Activated CD8-positive, alpha-beta T cell treated with anti-CD3 and anti-CD28 coated beads, Interleukin-2, amount 10 ng/mL, durations not matched to agents 7 days and 5 days (primary cell): ENCODE measurements around the gene CEBPG. TPM values are rescaled to one million over a fixed set of nuclear protein-coding genes. Genes with fewer than 3 reads are reported as not detected.

ENCODE experiments used
- ATAC-seq: fragments of 150-1000 bp; cut with Tn5 transposase; one replicate; pipeline ENCODE4 v1.10.0; 2021; ENCODE audit warnings: moderate library complexity
- CTCF ChIA-PET: fragments of 350-600 bp; sonication (Branson Sonifier 250); formaldehyde crosslinking; loops from one replicate; lab custom pipeline; 2021; ENCODE audit warnings: antibody characterized with exemption; lab: Charles Lee
- POLR2A ChIA-PET: fragments of 350-600 bp; sonication (Branson Sonifier 250); formaldehyde crosslinking; loops from one replicate; lab custom pipeline; 2021; ENCODE audit warnings: antibody characterized with exemption; lab: Charles Lee
- DNase-seq: peaks from one replicate; pipeline ENCODE4 v3.0.0-alpha.2; 2020
- H3K27ac Mint-ChIP-seq: one replicate; pipeline ENCODE4 v1.8.0; 2021; ENCODE audit warnings: mild to moderate bottlenecking, mixed read lengths
- H3K27me3 Mint-ChIP-seq: one replicate; pipeline ENCODE4 v1.8.0; 2021; ENCODE audit warnings: low read depth, mixed read lengths
- H3K36me3 Mint-ChIP-seq: one replicate; pipeline ENCODE4 v1.8.0; 2021; ENCODE audit warnings: low read depth, mixed read lengths
- H3K4me1 Mint-ChIP-seq: one replicate; pipeline ENCODE4 v1.8.0; 2021; ENCODE audit warnings: low read depth, mixed read lengths
- H3K4me3 Mint-ChIP-seq: one replicate; pipeline ENCODE4 v1.8.0; 2021; ENCODE audit warnings: mild to moderate bottlenecking, mixed read lengths
- H3K9me3 Mint-ChIP-seq: one replicate; pipeline ENCODE4 v1.8.0; 2022; ENCODE audit warnings: mixed read lengths; ENCODE audit not compliant: insufficient read depth
- total RNA-seq, 2 experiments: library from RNA; stranded (reverse); gene quantifications; one replicate each; pipeline ENCODE4 v1.2.3, GENCODE V29; 2021

The CEBPG gene
- total RNA-seq, 2 experiments from 2014 or later: 19.6 to 20.6 TPM

GRCh38 chr19:33357556-33357955 lies 16.0 kb upstream of the CEBPG start:
- no peak overlapping the region for H3K4me3 Mint-ChIP-seq
- peaks cover 6% of the 10 kb centered on the region for H3K9me3 Mint-ChIP-seq
- ChIA-PET POLR2A (no interaction called here), CTCF (no interaction called here)
- DNase-seq: no peak
- peaks cover 15% of the 10 kb centered on the region for H3K27me3 Mint-ChIP-seq
- H3K36me3 Mint-ChIP-seq: no peaks in the 10 kb centered on the region
- ATAC-seq: no peak
- H3K4me1 Mint-ChIP-seq: no peaks in the 10 kb centered on the region
- H3K27ac Mint-ChIP-seq: no peak overlapping the region

- Mint-ChIP-seq H3K27ac (no peak overlapping the region), H3K27me3 (peaks cover 15% of the 10 kb centered on the region), H3K36me3 (no peaks in the 10 kb centered on the region), H3K4me1 (no peaks in the 10 kb centered on the region), H3K4me3 (no peak overlapping the region), H3K9me3 (peaks cover 6% of the 10 kb centered on the region)
- ATAC-seq: no peak
- ChIA-PET POLR2A (no interaction called here), CTCF (no interaction called here)
- DNase-seq: no peak
These were observed 15.1 kb upstream of the CEBPG start for GRCh38 chr19:33358408-33358807.

- ChIA-PET POLR2A (no interaction called here), CTCF (interaction anchor here (1.1 kb wide), 1 partner anchor 14 kb away, joined by 3 read pairs; the partner anchor contains the start of gene CEBPG)
These were observed 13.9 kb upstream of the CEBPG start for GRCh38 chr19:33359581-33359980.

GRCh38 chr19:33362508-33363228 lies 10.8 kb upstream of the CEBPG start:
- Mint-ChIP-seq H3K4me3 (no peak overlapping the region), H3K4me1 (no peaks in the 10 kb centered on the region), H3K27me3 (peaks cover 13% of the 10 kb centered on the region), H3K9me3 (no peaks in the 10 kb centered on the region), H3K27ac (no peak overlapping the region), H3K36me3 (no peaks in the 10 kb centered on the region)
- no peak for DNase-seq
- CTCF ChIA-PET: no interaction called here
- POLR2A ChIA-PET: no interaction called here
- no peak for ATAC-seq

More at GRCh38 chr19:33359581-33359980, 13.9 kb upstream of the CEBPG start:
- DNase-seq (no peak), ATAC-seq (no peak)
- peaks cover 6% of the 10 kb centered on the region for H3K9me3 Mint-ChIP-seq
- H3K27ac Mint-ChIP-seq: no peak overlapping the region
- H3K27me3 Mint-ChIP-seq: peaks cover 13% of the 10 kb centered on the region
- H3K36me3 Mint-ChIP-seq: no peaks in the 10 kb centered on the region
- no peaks in the 10 kb centered on the region for H3K4me1 Mint-ChIP-seq
- no peak overlapping the region for H3K4me3 Mint-ChIP-seq

- DNase-seq (no peak), ATAC-seq (no peak)
- H3K27me3 Mint-ChIP-seq: peaks cover 18% of the 10 kb centered on the region
- no peaks in the 10 kb centered on the region for H3K36me3 Mint-ChIP-seq
- CTCF ChIA-PET: no interaction called here
- no peak overlapping the region for H3K4me3 Mint-ChIP-seq
- H3K4me1 Mint-ChIP-seq: no peaks in the 10 kb centered on the region
- POLR2A ChIA-PET: no interaction called here
- H3K9me3 Mint-ChIP-seq: no peaks in the 10 kb centered on the region
- H3K27ac Mint-ChIP-seq: no peak overlapping the region
These were observed 10.0 kb upstream of the CEBPG start for GRCh38 chr19:33363476-33363875.

- no peak for ATAC-seq
- no peak for DNase-seq
- Mint-ChIP-seq H3K9me3 (no peaks in the 10 kb centered on the region), H3K27ac (no peak overlapping the region), H3K27me3 (peaks cover 16% of the 10 kb centered on the region), H3K36me3 (no peaks in the 10 kb centered on the region), H3K4me1 (no peaks in the 10 kb centered on the region), H3K4me3 (no peak overlapping the region)
- ChIA-PET CTCF (no interaction called here), POLR2A (no interaction called here)
These were observed 7.8 kb upstream of the CEBPG start for GRCh38 chr19:33365691-33366090.

GRCh38 chr19:33366127-33366526 lies 7.4 kb upstream of the CEBPG start:
- H3K27ac Mint-ChIP-seq: no peak overlapping the region
- H3K27me3 Mint-ChIP-seq: peaks cover 16% of the 10 kb centered on the region
- no peak for DNase-seq
- H3K36me3 Mint-ChIP-seq: no peaks in the 10 kb centered on the region
- H3K4me1 Mint-ChIP-seq: no peaks in the 10 kb centered on the region
- no peak for ATAC-seq
- ChIA-PET POLR2A (no interaction called here), CTCF (no interaction called here)
- H3K9me3 Mint-ChIP-seq: no peaks in the 10 kb centered on the region
- H3K4me3 Mint-ChIP-seq: no peak overlapping the region

GRCh38 chr19:33366897-33367296 lies 6.6 kb upstream of the CEBPG start:
- ChIA-PET CTCF (no interaction called here), POLR2A (no interaction called here)
- H3K9me3 Mint-ChIP-seq: no peaks in the 10 kb centered on the region
- H3K4me3 Mint-ChIP-seq: no peak overlapping the region
- H3K4me1 Mint-ChIP-seq: no peaks in the 10 kb centered on the region
- H3K27ac Mint-ChIP-seq: no peak overlapping the region
- no peak for DNase-seq
- H3K36me3 Mint-ChIP-seq: no peaks in the 10 kb centered on the region
- peaks cover 16% of the 10 kb centered on the region for H3K27me3 Mint-ChIP-seq
- no peak for ATAC-seq

- no peak for ATAC-seq
- peaks cover 7% of the 10 kb centered on the region for H3K4me1 Mint-ChIP-seq
- no peak overlapping the region for H3K4me3 Mint-ChIP-seq
- DNase-seq: no peak
- H3K9me3 Mint-ChIP-seq: no peaks in the 10 kb centered on the region
- ChIA-PET POLR2A (no interaction called here), CTCF (interaction anchor here (0.7 kb wide), 1 partner anchor 1421 kb away, joined by 3 read pairs; no protein-coding TSS in a partner anchor)
- no peaks in the 10 kb centered on the region for H3K36me3 Mint-ChIP-seq
- peaks cover 14% of the 10 kb centered on the region for H3K27me3 Mint-ChIP-seq
- H3K27ac Mint-ChIP-seq: no peak overlapping the region
These were observed 5.2 kb upstream of the CEBPG start for GRCh38 chr19:33368074-33368864.

GRCh38 chr19:33370783-33371182 lies 2.7 kb upstream of the CEBPG start:
- ChIA-PET CTCF (no interaction called here), POLR2A (no interaction called here)
- Mint-ChIP-seq H3K27ac (no peak overlapping the region), H3K4me1 (peaks cover 23% of the 10 kb centered on the region), H3K9me3 (no peaks in the 10 kb centered on the region), H3K4me3 (no peak overlapping the region), H3K27me3 (peaks cover 14% of the 10 kb centered on the region), H3K36me3 (peaks cover 13% of the 10 kb centered on the region)
- ATAC-seq: no peak
- no peak for DNase-seq

GRCh38 chr19:33374236-33374714 lies 766 bp downstream of the CEBPG start:
- Mint-ChIP-seq H3K36me3 (peaks cover 20% of the 10 kb centered on the region), H3K4me3 (peak overlapping the region; percentile 82), H3K27ac (peak overlapping the region; percentile 63), H3K27me3 (no peaks in the 10 kb centered on the region), H3K9me3 (no peaks in the 10 kb centered on the region), H3K4me1 (peaks cover 39% of the 10 kb centered on the region)
- POLR2A ChIA-PET: interaction anchor here (1.0 to 2.6 kb wide), 7 partner anchors 8 to 318 kb away, joined by 3 to 9 read pairs (median 4); partner anchors contain the start of gene PEPD
- ATAC-seq (no peak), DNase-seq (peak; percentile 35)
- CTCF ChIA-PET: interaction anchor here (1.0 to 2.1 kb wide), 7 partner anchors 10 to 198 kb away, joined by 3 to 9 read pairs (median 4); no protein-coding TSS in a partner anchor
